ENCODE data around the gene UCHL1. TPM values are rescaled to one million over a fixed set of nuclear protein-coding genes. Genes with fewer than 3 reads are reported as not detected.

The UCHL1 gene
- total and polyA plus RNA-seq, 10 of the 15 experiments (the other 5 are each of a cell fraction or from before 2014, with no cell fraction given): 0.29 to 178 (median 125) TPM

DNA sequence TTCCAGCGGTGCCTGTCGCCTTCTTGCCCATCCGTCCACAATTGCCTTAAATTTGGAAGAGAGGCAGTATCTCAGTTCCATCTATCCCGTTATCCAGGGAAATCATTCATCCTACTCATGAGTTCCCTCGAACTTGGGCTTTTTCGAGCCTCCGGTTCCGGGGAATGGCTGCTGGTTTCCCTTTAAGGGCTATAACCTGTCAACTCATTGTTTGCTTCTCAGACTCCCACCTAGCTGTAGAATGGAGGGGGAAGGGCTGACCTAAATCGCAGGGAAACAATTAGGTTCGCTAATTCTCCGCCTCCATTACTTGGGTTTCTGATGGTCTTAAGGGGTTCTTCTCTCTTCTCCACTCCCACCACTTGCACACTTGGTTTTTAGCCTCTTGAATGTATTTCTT is 1.2 kb downstream of the UCHL1 start:
- H2AFZ ChIP-seq (ENCODE audit: control insufficient read depth, low read depth, low read length): no peak overlapping the region
- H3K4me3 ChIP-seq: peak overlapping the region; percentile 67; the same call in 1 of the 2 replicates
- WGBS (ENCODE audit: insufficient coverage, insufficient replicate concordance, low lambda C conversion rate, missing lambda C conversion rate): 26% methylated on average over 11 of the region's 11 CpGs
- H3K79me2 ChIP-seq (ENCODE audit: control insufficient read depth, insufficient read depth, low read length): no peaks in the 10 kb centered on the region
- in situ Hi-C loops (cut with MboI) (no loop called here), intact Hi-C loops (cut with micrococcal nuclease; ENCODE audit: unreplicated experiment) (no loop called here)
- ChIA-PET POLR2A (no interaction called here), RAD21 (ENCODE audit: unreplicated experiment) (interaction anchor here (0.6 kb wide), 1 partner anchor 728 kb away, joined by 3 read pairs; no protein-coding TSS in a partner anchor), CTCF (interaction anchor here (0.6 to 3.1 kb wide), 6 partner anchors 14 to 1221 kb away, joined by 3 to 22 read pairs (median 4); no protein-coding TSS in a partner anchor), SMC1A (ENCODE audit: uncharacterized antibody, unreplicated experiment) (interaction anchor here (0.7 to 2.0 kb wide), 2 partner anchors 12 to 432 kb away, joined by 3 to 7 read pairs; no protein-coding TSS in a partner anchor)
- H3K9me3 ChIP-seq (replicated peaks; ENCODE audit: control insufficient read depth, insufficient read depth, low read length): no peaks in the 10 kb centered on the region
- DNase-seq (ENCODE audit: low read depth, low spot score) (no peak), FAIRE-seq (no peak), ATAC-seq (no peak)
- H3K4me1 ChIP-seq (ENCODE audit: control insufficient read depth, insufficient read depth, low read length): peaks cover 3% of the 10 kb centered on the region; the same call in 1 of the 2 replicates
- H3K27me3 ChIP-seq (replicated peaks in 1 of 2; ENCODE audit: control insufficient read depth in 2 of 2, insufficient read depth in 2 of 2, low read length in 1 of 2): peaks cover 1 to 11% of the 10 kb centered on the region in 2 experiments
- BruUV-seq (replicated peaks): no TSS peak
- no peak overlapping the region; the same call in 1 of the 2 replicates for H3K9ac ChIP-seq (ENCODE audit: control insufficient read depth, insufficient read depth, low read length)
- no peaks in the 10 kb centered on the region for H4K20me1 ChIP-seq (ENCODE audit: control insufficient read depth, insufficient read depth)
- H3K4me2 ChIP-seq (ENCODE audit: control insufficient read depth, insufficient read depth): peak overlapping the region; percentile 52; the same call in 1 of the 2 replicates
- H3K36me3 ChIP-seq (ENCODE audit: control insufficient read depth in 2 of 2, insufficient read depth in 2 of 2, low read length in 1 of 2): no peaks in the 10 kb centered on the region
- no peak overlapping the region for H3K27ac ChIP-seq (ENCODE audit: control insufficient read depth, insufficient read depth)
- TF ChIP-seq ZNF384 (IDR thresholded peaks at IDR 0.05; ENCODE audit: borderline replicate concordance, low read depth, low read length) (no peak), TCF12 (IDR thresholded peaks at IDR 0.05; ENCODE audit: low read depth, low read length) (no peak), IKZF2 (IDR thresholded peaks at IDR 0.05) (no peak), EZH2 (IDR thresholded peaks at IDR 0.05; ENCODE audit: borderline replicate concordance, control insufficient read depth, low read depth, low read length) (no peak), IRF4 (IDR thresholded peaks at IDR 0.05; ENCODE audit: low read depth, low read length) (no peak), MEF2B (IDR thresholded peaks at IDR 0.05; ENCODE audit: partially characterized antibody, poor library complexity, severe bottlenecking) (no peak), NBN (IDR thresholded peaks at IDR 0.05) (no peak), ZZZ3 (IDR thresholded peaks at IDR 0.05; ENCODE audit: control insufficient read depth, insufficient read length, low read depth) (no peak), CBFB (IDR thresholded peaks at IDR 0.05; ENCODE audit: low read depth) (no peak), HDAC6 (IDR thresholded peaks at IDR 0.05; ENCODE audit: unreplicated experiment) (no peak), CREM (IDR thresholded peaks at IDR 0.05; ENCODE audit: low read depth) (no peak), BMI1 (IDR thresholded peaks at IDR 0.05; ENCODE audit: borderline replicate concordance) (no peak)
- TF ChIP-seq, protein P1, sequence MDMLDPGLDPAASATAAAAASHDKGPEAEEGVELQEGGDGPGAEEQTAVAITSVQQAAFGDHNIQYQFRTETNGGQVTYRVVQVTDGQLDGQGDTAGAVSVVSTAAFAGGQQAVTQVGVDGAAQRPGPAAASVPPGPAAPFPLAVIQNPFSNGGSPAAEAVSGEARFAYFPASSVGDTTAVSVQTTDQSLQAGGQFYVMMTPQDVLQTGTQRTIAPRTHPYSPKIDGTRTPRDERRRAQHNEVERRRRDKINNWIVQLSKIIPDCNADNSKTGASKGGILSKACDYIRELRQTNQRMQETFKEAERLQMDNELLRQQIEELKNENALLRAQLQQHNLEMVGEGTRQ (IDR thresholded peaks at IDR 0.05; ENCODE audit: borderline replicate concordance, low read depth, low read length): no peak
- TF ChIP-seq, protein P2, sequence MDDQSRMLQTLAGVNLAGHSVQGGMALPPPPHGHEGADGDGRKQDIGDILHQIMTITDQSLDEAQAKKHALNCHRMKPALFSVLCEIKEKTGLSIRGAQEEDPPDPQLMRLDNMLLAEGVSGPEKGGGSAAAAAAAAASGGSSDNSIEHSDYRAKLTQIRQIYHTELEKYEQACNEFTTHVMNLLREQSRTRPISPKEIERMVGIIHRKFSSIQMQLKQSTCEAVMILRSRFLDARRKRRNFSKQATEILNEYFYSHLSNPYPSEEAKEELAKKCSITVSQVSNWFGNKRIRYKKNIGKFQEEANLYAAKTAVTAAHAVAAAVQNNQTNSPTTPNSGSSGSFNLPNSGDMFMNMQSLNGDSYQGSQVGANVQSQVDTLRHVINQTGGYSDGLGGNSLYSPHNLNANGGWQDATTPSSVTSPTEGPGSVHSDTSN (IDR thresholded peaks at IDR 0.05; ENCODE audit: insufficient replicate concordance, low read depth, low read length): no peak
- TF ChIP-seq, protein P3, sequence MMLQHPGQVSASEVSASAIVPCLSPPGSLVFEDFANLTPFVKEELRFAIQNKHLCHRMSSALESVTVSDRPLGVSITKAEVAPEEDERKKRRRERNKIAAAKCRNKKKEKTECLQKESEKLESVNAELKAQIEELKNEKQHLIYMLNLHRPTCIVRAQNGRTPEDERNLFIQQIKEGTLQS (IDR thresholded peaks at IDR 0.05; ENCODE audit: borderline replicate concordance, extremely low read depth, low read depth, low read length): no peak
- TF ChIP-seq, protein P4, sequence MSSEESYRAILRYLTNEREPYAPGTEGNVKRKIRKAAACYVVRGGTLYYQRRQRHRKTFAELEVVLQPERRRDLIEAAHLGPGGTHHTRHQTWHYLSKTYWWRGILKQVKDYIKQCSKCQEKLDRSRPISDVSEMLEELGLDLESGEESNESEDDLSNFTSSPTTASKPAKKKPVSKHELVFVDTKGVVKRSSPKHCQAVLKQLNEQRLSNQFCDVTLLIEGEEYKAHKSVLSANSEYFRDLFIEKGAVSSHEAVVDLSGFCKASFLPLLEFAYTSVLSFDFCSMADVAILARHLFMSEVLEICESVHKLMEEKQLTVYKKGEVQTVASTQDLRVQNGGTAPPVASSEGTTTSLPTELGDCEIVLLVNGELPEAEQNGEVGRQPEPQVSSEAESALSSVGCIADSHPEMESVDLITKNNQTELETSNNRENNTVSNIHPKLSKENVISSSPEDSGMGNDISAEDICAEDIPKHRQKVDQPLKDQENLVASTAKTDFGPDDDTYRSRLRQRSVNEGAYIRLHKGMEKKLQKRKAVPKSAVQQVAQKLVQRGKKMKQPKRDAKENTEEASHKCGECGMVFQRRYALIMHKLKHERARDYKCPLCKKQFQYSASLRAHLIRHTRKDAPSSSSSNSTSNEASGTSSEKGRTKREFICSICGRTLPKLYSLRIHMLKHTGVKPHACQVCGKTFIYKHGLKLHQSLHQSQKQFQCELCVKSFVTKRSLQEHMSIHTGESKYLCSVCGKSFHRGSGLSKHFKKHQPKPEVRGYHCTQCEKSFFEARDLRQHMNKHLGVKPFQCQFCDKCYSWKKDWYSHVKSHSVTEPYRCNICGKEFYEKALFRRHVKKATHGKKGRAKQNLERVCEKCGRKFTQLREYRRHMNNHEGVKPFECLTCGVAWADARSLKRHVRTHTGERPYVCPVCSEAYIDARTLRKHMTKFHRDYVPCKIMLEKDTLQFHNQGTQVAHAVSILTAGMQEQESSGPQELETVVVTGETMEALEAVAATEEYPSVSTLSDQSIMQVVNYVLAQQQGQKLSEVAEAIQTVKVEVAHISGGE (CRISPR knock-in tag; IDR thresholded peaks at IDR 0.05): no peak

All from GM12878 (cell line).